NCI-H1092 (cell line): ENCODE data around the gene MAU2.

ENCODE experiments used
- DNase-seq: peaks from one replicate; lab custom pipeline; 2025; lab: John Stamatoyannopoulos, UW

MAU2 gene

GRCh38 chr19:19305696-19306095, 14.9 kb upstream of the MAU2 start:
- DNase-seq = no peak

- DNase-seq = no peak
These were observed 14.4 kb upstream of the MAU2 start for GRCh38 chr19:19306191-19306590.

- no peak for DNase-seq
These were observed 12.3 kb upstream of the MAU2 start for GRCh38 chr19:19308373-19308772.

GRCh38 chr19:19315444-19315843, 5.2 kb upstream of the MAU2 start:
- no peak for DNase-seq

- no peak for DNase-seq
These were observed 4.5 kb upstream of the MAU2 start for GRCh38 chr19:19316082-19316481.

- no peak for DNase-seq
These were observed 783 bp upstream of the MAU2 start for GRCh38 chr19:19319732-19320360.

GRCh38 chr19:19321141-19321577, 530 bp downstream of the MAU2 start:
- DNase-seq = no peak

- no peak for DNase-seq
These were observed 3.6 kb downstream of the MAU2 start for GRCh38 chr19:19324059-19324770.

GRCh38 chr19:19327672-19328071, 7.0 kb downstream of the MAU2 start:
- no peak for DNase-seq

GRCh38 chr19:19329126-19329525, 8.5 kb downstream of the MAU2 start:
- no peak for DNase-seq

- no peak for DNase-seq
These were observed 13.7 kb downstream of the MAU2 start for GRCh38 chr19:19334063-19334988.

GRCh38 chr19:19334989-19335344, 14.3 kb downstream of the MAU2 start:
- no peak for DNase-seq

- DNase-seq = no peak
These were observed 15.0 kb downstream of the MAU2 start for GRCh38 chr19:19335408-19336158.

- DNase-seq = no peak
These were observed 16.0 kb downstream of the MAU2 start for GRCh38 chr19:19336597-19336996.

- DNase-seq = no peak
These were observed 16.5 kb downstream of the MAU2 start for GRCh38 chr19:19337120-19337519.

GRCh38 chr19:19338082-19338481, 17.5 kb downstream of the MAU2 start:
- DNase-seq = no peak

- DNase-seq = no peak
These were observed 20.4 kb downstream of the MAU2 start for GRCh38 chr19:19341026-19341425.

GRCh38 chr19:19342086-19343015, 21.7 kb downstream of the MAU2 start:
- peak; percentile 13 for DNase-seq

GRCh38 chr19:19343016-19343362, 22.4 kb downstream of the MAU2 start:
- no peak for DNase-seq

- no peak for DNase-seq
These were observed 23.1 kb downstream of the MAU2 start for GRCh38 chr19:19343762-19344161.

GRCh38 chr19:19345232-19345631, 24.6 kb downstream of the MAU2 start:
- DNase-seq = no peak
